SK-N-SH (cell line): Measurements from ENCODE around the gene PSTK. TPM values are rescaled to one million over a fixed set of nuclear protein-coding genes. Genes with fewer than 3 reads are reported as not detected.

Source experiments
- CTCF ChIA-PET: fragments of 300-600, 350-600 bp; formaldehyde crosslinking; extraction: SDS; loops from one replicate; lab custom pipeline; 2021; lab: Yijun Ruan, JAX
- POLR2A ChIA-PET: fragments of 350-600 bp; sonication (Branson Sonifier 250); formaldehyde crosslinking; extraction: SDS; loops from one replicate; lab custom pipeline; 2020; ENCODE audit warnings: antibody characterized with exemption, inconsistent platforms; lab: Yijun Ruan, JAX
- DNase-seq: peaks from one replicate; pipeline ENCODE4 v3.0.0; 2012
- H2AFZ ChIP-seq: fragments of 200-600 bp; sonication (generic); 2 replicates; pipeline ENCODE4 v1.8.1; 2016; ENCODE audit warnings: antibody characterized with exemption, mild to moderate bottlenecking, low read depth
- H3F3A ChIP-seq: fragments of 200-600 bp; sonication (generic); replicated peaks from 2 replicates; pipeline ENCODE3; 2016; ENCODE audit warnings: antibody characterized with exemption, mild to moderate bottlenecking; ENCODE audit not compliant: insufficient read depth
- H3K27ac ChIP-seq, 2 experiments: fragments of 200-500 bp in 1 of 2; fragments of 200-600 bp in 1 of 2; sonication (Bioruptor generic) in 1 of 2; sonication (generic), shearing (Covaris generic) in 1 of 2; 2 replicates each; pipeline versions ENCODE4 v1.5.1 to v1.6.1; 2014 to 2016; ENCODE audit warnings: low read depth in 2 of 2, inconsistent platforms in 1 of 2, low read length in 1 of 2, mild to moderate bottlenecking in 1 of 2, mixed read lengths in 1 of 2
- H3K27me3 ChIP-seq: fragments of 200-600 bp; sonication (generic), shearing (Covaris generic); 2 replicates; pipeline ENCODE4 v1.6.1; 2016; ENCODE audit warnings: mixed run types; ENCODE audit not compliant: insufficient read depth
- H3K36me3 ChIP-seq, 2 experiments: fragments of 200-500 bp in 1 of 2; fragments of 200-600 bp in 1 of 2; sonication (Bioruptor generic) in 1 of 2; sonication (generic) in 1 of 2; replicated peaks in 1 of 2; 2 replicates each; pipeline versions ENCODE3 to v1.5.1; 2014 to 2016; ENCODE audit warnings: low read length in 1 of 2, mild to moderate bottlenecking in 1 of 2; ENCODE audit not compliant: insufficient read depth in 2 of 2, control insufficient read depth in 1 of 2
- H3K4me1 ChIP-seq, 2 experiments: fragments of 200-500 bp in 1 of 2; fragments of 200-600 bp in 1 of 2; sonication (Bioruptor generic) in 1 of 2; sonication (generic), shearing (Covaris generic) in 1 of 2; 2 replicates each; pipeline versions ENCODE4 v1.5.1 to v1.6.1; 2014 to 2016; ENCODE audit warnings: low read depth in 1 of 2, low read length in 1 of 2, mixed run types in 1 of 2; ENCODE audit not compliant: insufficient read depth in 2 of 2, control insufficient read depth in 1 of 2
- H3K4me2 ChIP-seq: fragments of 200-600 bp; sonication (generic), shearing (Covaris generic); 2 replicates; pipeline ENCODE4 v1.6.1; 2017; ENCODE audit warnings: mixed run types
- H3K4me3 ChIP-seq, 2 experiments: fragments of 200-500 bp in 1 of 2; fragments of 200-600 bp in 1 of 2; sonication (Bioruptor generic) in 1 of 2; sonication (generic), shearing (Covaris generic) in 1 of 2; 2 replicates each; pipeline versions ENCODE4 v1.5.1 to v1.8.1; 2014 to 2016; ENCODE audit warnings: low read depth in 2 of 2, inconsistent platforms in 1 of 2, low read length in 1 of 2, mild to moderate bottlenecking in 1 of 2, mixed read lengths in 1 of 2, moderate library complexity in 1 of 2
- H3K79me2 ChIP-seq: fragments of 200-600 bp; sonication (generic); 2 replicates; pipeline ENCODE4 v1.8.1; 2017; ENCODE audit warnings: mild to moderate bottlenecking; ENCODE audit not compliant: insufficient read depth
- H3K9ac ChIP-seq: fragments of 200-600 bp; sonication (generic); 2 replicates; pipeline ENCODE4 v1.6.1; 2017; ENCODE audit warnings: mixed run types
- H3K9me2 ChIP-seq: fragments of 200-600 bp; sonication (generic); 2 replicates; pipeline ENCODE4 v1.6.1; 2017; ENCODE audit warnings: mixed run types
- H3K9me3 ChIP-seq: fragments of 200-600 bp; sonication (generic); 2 replicates; pipeline ENCODE4 v1.6.1; 2017; ENCODE audit warnings: mixed run types, mild to moderate bottlenecking, moderate library complexity
- H4K20me1 ChIP-seq: fragments of 200-600 bp; sonication (generic); 2 replicates; pipeline ENCODE4 v1.6.1; 2017; ENCODE audit warnings: mild to moderate bottlenecking, mixed run types; ENCODE audit not compliant: insufficient read depth
- CHD2 ChIP-seq: fragments of 150-350 bp; IDR thresholded peaks from 2 replicates; pipeline ENCODE4 v1.6.1; 2018; ENCODE audit warnings: low read length; ENCODE audit not compliant: partially characterized antibody
- FOXM1 ChIP-seq: IDR thresholded peaks from 2 replicates; pipeline ENCODE4 v1.4.0; 2012; ENCODE audit warnings: low read depth, mild to moderate bottlenecking
- MXI1 ChIP-seq: IDR thresholded peaks from 2 replicates; pipeline ENCODE4 v1.6.1; 2012; ENCODE audit warnings: mild to moderate bottlenecking, low read depth, low read length, improper control_type of control experiment
- NFIC ChIP-seq: IDR thresholded peaks from 2 replicates; pipeline ENCODE4 v1.4.0; 2012; ENCODE audit warnings: borderline replicate concordance
- RCOR1 ChIP-seq: fragments of 150-350 bp; IDR thresholded peaks from 2 replicates; pipeline ENCODE4 v1.6.1; 2017; ENCODE audit warnings: antibody characterized with exemption, low read length
- RFX5 ChIP-seq: IDR thresholded peaks from 2 replicates; pipeline ENCODE4 v1.6.1; 2012; ENCODE audit warnings: mild to moderate bottlenecking, improper control_type of control experiment, low read length
- RXRA ChIP-seq: IDR thresholded peaks from 2 replicates; pipeline ENCODE4 v1.4.0; 2012; ENCODE audit warnings: low read depth, mild to moderate bottlenecking, borderline replicate concordance
- SMC3 ChIP-seq: IDR thresholded peaks from 2 replicates; pipeline ENCODE4 v1.6.1; 2012; ENCODE audit warnings: low read depth, low read length, improper control_type of control experiment
- TAF1 ChIP-seq: IDR thresholded peaks from 2 replicates; pipeline ENCODE4 v1.6.1; 2012; ENCODE audit warnings: low read depth, mild to moderate bottlenecking, low read length, moderate library complexity, borderline replicate concordance
- YY1 ChIP-seq: IDR thresholded peaks from 2 replicates; pipeline ENCODE4 v1.4.0; 2012; ENCODE audit warnings: low read depth, mild to moderate bottlenecking
- WGBS: methylation state at CpG from one replicate; pipeline ENCODE4 v1.1.6; 2017; ENCODE audit warnings: low lambda C conversion rate; 5-methylcytosine and 5-hydroxymethylcytosine counted together
- polyA plus RNA-seq, 3 experiments: library from polyadenylated mRNA; depleted of rRNA; stranded (reverse); fragments of >200 nt; gene quantifications; 2 replicates each; pipeline ENCODE4 v1.2.3, GENCODE V29; 2012
- TF ChIP-seq, protein P1 (sequence below): IDR thresholded peaks from 2 replicates; pipeline ENCODE4 v1.4.0; 2012; ENCODE audit warnings: low read depth, borderline replicate concordance
- TF ChIP-seq, protein P2 (sequence below): fragments of 150-350 bp; IDR thresholded peaks from 2 replicates; pipeline ENCODE4 v1.6.1; 2016; ENCODE audit warnings: mild to moderate bottlenecking, low read depth, low read length
- TF ChIP-seq, protein P3 (sequence below): IDR thresholded peaks from 2 replicates; pipeline ENCODE4 v1.6.1; 2012; ENCODE audit warnings: mild to moderate bottlenecking, low read depth, low read length, moderate library complexity
- TF ChIP-seq, protein P4 (sequence below): IDR thresholded peaks from 2 replicates; pipeline ENCODE4; 2012

The PSTK gene
- polyA plus RNA-seq, 1 of the 3 experiments (the other 2 are of a cell fraction) = 8.4 TPM

DNA sequence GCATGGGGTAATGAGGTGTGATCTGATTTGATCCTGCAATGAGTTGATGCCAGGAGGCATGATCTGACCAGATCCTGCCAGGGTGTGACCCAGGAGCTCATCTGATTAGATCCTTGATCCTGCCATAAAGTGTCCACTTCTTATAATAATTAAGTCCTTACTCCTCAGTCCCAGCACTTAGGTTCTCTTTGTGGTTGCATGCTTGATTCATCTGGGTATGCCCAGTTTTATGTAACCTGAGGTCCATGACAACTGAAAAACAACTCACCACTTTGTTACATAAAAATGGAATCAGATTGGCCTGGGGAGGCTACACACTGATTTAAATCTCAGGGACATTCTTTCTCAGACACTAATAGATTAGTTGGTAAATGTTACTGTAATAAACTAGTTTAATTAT lies 47.7 kb downstream of the PSTK start (continued):
- TF ChIP-seq, protein P1, sequence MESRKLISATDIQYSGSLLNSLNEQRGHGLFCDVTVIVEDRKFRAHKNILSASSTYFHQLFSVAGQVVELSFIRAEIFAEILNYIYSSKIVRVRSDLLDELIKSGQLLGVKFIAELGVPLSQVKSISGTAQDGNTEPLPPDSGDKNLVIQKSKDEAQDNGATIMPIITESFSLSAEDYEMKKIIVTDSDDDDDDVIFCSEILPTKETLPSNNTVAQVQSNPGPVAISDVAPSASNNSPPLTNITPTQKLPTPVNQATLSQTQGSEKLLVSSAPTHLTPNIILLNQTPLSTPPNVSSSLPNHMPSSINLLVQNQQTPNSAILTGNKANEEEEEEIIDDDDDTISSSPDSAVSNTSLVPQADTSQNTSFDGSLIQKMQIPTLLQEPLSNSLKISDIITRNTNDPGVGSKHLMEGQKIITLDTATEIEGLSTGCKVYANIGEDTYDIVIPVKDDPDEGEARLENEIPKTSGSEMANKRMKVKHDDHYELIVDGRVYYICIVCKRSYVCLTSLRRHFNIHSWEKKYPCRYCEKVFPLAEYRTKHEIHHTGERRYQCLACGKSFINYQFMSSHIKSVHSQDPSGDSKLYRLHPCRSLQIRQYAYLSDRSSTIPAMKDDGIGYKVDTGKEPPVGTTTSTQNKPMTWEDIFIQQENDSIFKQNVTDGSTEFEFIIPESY = no peak
- TF ChIP-seq, protein P2, sequence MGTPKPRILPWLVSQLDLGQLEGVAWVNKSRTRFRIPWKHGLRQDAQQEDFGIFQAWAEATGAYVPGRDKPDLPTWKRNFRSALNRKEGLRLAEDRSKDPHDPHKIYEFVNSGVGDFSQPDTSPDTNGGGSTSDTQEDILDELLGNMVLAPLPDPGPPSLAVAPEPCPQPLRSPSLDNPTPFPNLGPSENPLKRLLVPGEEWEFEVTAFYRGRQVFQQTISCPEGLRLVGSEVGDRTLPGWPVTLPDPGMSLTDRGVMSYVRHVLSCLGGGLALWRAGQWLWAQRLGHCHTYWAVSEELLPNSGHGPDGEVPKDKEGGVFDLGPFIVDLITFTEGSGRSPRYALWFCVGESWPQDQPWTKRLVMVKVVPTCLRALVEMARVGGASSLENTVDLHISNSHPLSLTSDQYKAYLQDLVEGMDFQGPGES = no peak
- TF ChIP-seq RXRA = no peak

DNA sequence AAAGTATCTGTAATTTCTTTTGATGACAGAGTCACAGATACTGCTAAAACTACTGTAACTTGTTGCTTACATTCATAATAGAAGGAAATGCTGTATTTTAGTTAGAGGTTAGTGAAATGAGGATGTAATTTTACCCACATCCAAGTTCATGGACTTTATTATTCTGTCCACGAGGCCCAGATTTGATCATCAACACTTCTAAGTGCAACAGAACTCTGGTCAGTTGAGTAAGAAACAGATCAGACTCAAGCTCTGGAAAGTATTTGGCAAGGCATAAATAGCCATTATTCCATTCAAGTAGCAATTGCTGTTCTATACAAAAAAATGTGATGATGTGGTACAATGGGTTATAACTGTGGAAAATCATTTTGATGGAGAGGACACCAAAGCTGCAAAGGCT lies 50.9 kb downstream of the PSTK start:
- Histone ChIP-seq H4K20me1 (no peaks in the 10 kb centered on the region), H3K4me3 (no peak overlapping the region), H3K9me2 (no peaks in the 10 kb centered on the region), H3K27me3 (no peaks in the 10 kb centered on the region), H2AFZ (no peak overlapping the region), H3K4me2 (no peak overlapping the region), H3K9ac (no peak overlapping the region), H3K4me1 (no peaks in the 10 kb centered on the region; a peak in 1 of 4 replicates), H3K79me2 (no peaks in the 10 kb centered on the region), H3K9me3 (no peaks in the 10 kb centered on the region), H3F3A (no peaks in the 10 kb centered on the region), H3K36me3 (no peaks in the 10 kb centered on the region), H3K27ac (no peak overlapping the region)
- CTCF ChIA-PET = interaction anchor here (3.4 kb wide), 1 partner anchor 12 kb away, joined by 18 read pairs; no protein-coding TSS in a partner anchor
- TF ChIP-seq NFIC (no peak), CHD2 (no peak), SMC3 (no peak), RCOR1 (no peak), RFX5 (no peak), YY1 (no peak), MXI1 (no peak), TAF1 (no peak), FOXM1 (no peak)
- TF ChIP-seq, protein P3, sequence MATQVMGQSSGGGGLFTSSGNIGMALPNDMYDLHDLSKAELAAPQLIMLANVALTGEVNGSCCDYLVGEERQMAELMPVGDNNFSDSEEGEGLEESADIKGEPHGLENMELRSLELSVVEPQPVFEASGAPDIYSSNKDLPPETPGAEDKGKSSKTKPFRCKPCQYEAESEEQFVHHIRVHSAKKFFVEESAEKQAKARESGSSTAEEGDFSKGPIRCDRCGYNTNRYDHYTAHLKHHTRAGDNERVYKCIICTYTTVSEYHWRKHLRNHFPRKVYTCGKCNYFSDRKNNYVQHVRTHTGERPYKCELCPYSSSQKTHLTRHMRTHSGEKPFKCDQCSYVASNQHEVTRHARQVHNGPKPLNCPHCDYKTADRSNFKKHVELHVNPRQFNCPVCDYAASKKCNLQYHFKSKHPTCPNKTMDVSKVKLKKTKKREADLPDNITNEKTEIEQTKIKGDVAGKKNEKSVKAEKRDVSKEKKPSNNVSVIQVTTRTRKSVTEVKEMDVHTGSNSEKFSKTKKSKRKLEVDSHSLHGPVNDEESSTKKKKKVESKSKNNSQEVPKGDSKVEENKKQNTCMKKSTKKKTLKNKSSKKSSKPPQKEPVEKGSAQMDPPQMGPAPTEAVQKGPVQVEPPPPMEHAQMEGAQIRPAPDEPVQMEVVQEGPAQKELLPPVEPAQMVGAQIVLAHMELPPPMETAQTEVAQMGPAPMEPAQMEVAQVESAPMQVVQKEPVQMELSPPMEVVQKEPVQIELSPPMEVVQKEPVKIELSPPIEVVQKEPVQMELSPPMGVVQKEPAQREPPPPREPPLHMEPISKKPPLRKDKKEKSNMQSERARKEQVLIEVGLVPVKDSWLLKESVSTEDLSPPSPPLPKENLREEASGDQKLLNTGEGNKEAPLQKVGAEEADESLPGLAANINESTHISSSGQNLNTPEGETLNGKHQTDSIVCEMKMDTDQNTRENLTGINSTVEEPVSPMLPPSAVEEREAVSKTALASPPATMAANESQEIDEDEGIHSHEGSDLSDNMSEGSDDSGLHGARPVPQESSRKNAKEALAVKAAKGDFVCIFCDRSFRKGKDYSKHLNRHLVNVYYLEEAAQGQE = no peak
- TF ChIP-seq, protein P4, sequence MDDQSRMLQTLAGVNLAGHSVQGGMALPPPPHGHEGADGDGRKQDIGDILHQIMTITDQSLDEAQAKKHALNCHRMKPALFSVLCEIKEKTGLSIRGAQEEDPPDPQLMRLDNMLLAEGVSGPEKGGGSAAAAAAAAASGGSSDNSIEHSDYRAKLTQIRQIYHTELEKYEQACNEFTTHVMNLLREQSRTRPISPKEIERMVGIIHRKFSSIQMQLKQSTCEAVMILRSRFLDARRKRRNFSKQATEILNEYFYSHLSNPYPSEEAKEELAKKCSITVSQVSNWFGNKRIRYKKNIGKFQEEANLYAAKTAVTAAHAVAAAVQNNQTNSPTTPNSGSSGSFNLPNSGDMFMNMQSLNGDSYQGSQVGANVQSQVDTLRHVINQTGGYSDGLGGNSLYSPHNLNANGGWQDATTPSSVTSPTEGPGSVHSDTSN = no peak
- TF ChIP-seq, protein P1 = no peak
- POLR2A ChIA-PET = no interaction called here
- WGBS = 85% methylated on average over 1 of the region's 1 CpG
- no peak for DNase-seq
